Activated T-cell treated with anti-CD3 and anti-CD28 coated beads for 1 hour (primary cell): ENCODE measurements around the gene RASL10A.
"Not testable (repeated sequence)": the region's sequence is repeated elsewhere in the genome, so short reads cannot be mapped to it uniquely, and the experiment has no call there.

Experiments
- DNase-seq: peaks from one replicate; pipeline ENCODE4 v3.0.0-alpha.2; 2020; ENCODE audit warnings: low read depth

RASL10A gene, protein sequence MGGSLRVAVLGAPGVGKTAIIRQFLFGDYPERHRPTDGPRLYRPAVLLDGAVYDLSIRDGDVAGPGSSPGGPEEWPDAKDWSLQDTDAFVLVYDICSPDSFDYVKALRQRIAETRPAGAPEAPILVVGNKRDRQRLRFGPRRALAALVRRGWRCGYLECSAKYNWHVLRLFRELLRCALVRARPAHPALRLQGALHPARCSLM

DNA sequence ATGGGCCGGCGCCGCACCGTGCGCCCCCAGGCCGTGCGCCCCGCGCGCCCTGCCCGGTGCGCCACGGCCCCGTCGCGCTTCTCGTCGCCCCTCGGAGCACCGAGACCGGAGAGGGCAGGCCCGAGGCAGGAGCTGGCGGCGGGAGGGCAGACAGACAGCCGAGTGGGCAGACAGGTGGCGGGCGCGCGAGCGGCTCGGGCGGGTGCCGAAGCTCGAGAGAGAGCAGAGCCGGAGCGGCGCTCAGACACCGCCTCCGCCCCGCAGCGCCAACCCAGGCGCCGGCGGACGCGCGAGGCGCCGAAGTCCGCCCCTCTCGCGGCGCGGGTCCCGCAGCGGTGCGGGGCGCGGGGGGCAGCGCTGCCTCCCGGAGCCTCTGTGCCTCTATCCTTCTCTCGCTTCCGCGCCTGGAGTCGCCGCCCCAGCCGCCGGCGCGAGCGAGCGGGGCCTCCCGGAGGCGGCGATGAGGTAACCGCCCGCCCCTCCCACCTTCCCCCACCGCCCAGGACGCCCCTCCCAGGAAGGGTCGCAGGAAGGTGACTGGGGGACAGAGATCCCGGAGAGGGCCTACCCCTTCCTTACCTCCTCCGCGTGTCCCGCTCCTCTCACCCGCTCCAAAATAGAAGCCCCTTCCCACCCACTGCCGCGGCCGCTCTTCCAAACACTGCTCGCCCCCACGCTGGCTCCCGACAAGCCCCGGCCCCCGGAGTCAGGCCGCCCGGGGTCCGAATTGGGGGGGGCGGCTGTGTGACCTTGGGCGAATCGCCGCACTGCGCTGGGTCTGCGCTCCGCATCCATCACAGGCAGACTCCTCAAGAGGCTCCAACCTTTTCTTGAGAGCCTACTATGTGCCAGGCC, at the start of gene RASL10A:
RASL10A (minus strand) TSS at position 412 of the 855 bp plus-strand sequence. CDS start 451 bp downstream, outside the sequence.
- no peak for DNase-seq

DNA sequence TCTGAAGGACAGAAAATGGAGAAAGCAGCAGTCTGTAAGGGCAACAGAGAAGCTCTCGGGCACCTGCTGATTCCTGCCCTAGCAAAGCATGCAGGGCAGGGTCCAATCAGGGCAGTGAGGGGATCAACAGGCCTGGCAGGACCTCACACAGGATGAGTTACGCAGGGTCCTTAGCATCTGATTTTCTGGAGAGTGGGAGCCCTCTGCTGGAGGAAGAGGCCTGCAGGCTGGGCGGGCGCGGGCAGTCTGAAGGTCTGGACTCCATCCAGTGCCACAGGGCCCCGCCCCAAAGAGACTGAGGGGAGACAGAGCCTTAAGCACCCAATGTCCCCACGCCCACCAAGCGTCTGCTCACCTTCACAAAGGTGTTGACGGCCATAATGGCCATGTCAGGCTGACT, 44.0 kb upstream of the RASL10A start:
- no peak for DNase-seq

DNA sequence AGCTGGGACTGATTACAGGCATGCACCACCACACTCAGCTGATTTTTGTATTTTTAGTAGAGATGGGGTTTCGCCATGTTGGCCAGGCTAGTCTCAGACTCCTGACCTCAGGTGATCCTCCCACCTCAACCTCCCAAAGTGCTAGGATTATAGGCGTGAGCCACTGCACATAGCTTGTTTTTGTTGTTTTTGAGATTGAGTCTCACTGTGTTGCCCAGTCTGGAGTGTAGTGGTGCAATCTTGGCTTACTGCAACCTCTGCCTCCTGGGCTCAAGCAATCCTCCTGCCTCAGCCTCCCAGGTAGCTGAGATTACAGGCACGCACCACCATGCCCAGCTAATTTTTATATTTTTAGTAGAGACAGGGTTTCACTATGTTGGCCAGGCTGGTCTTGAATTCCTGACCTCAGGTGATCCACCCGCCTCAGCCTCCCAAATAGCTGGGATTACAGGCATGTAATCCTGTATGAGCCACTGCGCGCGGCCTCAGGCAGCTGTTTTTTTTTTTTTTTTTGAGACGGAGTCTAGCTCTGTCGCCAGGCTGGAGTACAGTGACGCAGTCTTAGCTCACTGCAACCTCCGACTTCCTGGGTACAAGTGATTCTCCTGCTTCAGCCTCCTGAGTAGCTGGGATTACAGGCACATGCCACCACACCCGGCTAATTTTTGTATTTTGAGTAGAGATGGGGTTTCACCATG, 41.8 kb upstream of the RASL10A start:
- DNase-seq, result not testable (repeated sequence)

DNA sequence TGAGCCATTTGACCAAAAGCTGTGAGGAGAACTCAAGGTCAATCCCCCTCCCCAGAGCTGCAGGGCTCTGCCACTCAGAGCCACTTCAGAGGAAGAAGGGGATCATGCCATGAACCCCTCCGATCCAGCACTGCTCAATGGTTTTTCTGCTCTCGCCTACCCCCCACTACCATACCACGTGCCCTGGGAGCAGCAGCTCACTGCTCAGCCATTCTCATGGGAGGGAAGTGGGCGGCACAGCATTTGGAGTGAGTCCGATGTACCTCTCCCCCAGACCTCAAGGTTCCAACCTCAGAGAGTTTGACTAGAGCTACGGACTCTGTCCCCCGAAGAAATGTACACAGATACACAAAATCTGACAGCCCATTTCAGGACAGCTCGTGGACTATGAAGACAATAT, 38.4 kb upstream of the RASL10A start:
- no peak for DNase-seq

DNA sequence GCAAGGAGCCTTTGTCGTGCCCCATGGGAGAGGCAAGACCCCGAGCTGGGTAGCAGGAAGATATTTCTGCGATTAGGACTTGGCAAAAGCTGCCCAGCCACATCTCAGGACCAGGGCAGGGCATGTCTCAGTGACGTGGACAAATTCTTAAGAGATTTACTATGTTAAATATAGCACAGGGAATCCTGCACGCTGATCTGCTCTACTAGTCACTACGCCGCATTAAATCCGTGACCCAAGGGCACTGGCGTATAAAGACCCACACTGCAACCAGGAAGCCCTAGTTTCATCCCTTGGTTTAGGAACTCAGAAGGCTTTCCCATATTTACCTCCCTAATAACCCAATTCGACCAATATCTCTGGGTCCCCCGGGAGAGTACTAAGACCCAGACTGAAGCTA, 37.8 kb upstream of the RASL10A start:
- no peak for DNase-seq

DNA sequence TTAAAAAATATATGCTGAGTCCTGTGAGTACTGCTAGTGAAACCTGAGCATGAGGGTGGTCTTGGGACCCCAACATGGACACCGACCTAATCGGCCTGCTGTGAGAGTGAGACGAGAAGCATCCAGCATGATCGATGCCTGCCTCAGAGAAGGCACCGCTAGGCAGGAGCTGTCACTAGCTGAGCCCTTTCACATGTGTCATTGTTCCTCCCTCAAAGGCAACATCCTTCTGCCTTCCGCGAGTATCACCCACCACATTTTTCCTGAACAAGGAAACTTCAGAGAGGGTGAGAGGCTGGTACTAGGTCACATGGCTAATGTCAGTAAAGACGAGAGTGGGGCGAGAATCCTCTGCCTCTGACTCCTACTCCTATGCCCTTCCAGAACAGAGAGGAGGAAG, 37.3 kb upstream of the RASL10A start:
- no peak for DNase-seq

DNA sequence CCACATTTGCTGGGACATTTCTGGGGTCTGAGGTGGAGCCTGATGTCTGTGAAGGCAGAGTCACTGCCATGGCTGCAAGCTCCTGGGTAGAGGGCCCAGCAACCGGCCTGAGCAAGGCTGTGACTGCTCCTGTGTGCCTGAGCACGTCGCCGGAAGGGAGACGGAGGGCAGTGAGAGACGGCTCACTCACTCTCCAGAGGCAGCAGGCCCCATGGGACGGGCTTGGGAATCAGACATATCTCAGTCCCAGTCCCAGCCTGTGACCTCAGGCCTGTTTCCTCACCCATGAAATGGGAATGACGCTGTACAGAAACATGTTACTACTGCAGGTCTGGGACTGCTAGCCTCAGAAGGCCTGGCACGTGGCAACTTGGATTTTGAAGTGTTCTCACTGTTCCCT, 36.4 kb upstream of the RASL10A start:
- no peak for DNase-seq

DNA sequence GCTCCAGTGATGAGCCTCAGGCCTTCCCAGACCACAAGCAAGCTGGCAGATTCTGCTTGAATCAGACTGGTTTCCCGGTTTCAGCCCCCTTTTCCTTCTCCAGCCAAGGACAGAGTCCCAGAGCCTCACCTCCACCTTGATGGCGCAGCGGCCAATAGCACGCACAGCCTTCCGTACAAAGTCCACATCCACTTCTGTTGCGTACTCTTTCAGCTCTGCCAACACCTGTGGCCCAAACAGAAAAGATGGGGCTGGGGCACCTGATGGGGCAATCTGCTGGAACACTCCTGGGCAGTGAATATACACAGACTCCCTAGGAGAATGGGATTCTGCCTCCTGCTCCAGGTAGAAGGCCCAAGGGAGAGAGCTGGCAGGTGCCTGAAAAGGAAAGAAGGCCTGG, 35.5 kb upstream of the RASL10A start:
- DNase-seq, result no peak

DNA sequence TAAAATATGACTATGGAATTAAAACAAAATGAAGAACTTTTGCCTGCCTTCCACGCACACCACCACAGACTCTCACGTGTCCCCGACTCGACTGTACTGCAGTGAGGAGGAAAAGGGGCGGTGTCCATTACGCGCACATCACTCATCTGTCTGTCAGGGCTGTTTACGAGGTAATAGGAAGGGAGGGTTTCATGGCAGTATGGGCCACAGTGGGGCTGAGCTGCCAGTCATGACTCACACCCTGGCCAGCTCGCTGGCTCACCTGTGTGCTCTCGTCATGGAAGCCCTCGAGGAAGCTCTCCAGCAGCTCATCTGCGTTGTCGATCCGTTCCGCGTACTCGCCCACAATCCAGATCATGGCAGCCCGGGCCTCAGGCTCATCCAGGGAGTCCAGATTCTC, 33.5 kb upstream of the RASL10A start:
- no peak for DNase-seq

DNA sequence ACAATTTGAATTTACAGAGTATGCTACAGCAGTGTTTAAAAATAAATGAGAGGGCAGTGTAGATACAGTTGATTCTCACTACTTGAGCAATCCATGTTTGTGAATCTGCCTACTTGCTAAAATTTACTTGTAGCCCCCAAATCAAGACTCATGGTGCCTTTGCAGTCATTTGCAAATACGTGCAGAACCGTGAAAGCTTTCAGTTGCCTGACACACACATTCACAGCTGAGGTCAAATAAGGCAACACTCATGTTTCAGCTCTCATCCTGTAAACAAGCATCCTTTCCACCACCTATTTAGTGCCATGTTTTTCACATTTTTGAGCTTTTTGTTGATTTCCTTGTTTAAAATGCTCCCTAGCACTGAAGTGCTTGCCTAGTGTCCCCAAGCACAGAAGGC, 32.5 kb upstream of the RASL10A start:
- no peak for DNase-seq

DNA sequence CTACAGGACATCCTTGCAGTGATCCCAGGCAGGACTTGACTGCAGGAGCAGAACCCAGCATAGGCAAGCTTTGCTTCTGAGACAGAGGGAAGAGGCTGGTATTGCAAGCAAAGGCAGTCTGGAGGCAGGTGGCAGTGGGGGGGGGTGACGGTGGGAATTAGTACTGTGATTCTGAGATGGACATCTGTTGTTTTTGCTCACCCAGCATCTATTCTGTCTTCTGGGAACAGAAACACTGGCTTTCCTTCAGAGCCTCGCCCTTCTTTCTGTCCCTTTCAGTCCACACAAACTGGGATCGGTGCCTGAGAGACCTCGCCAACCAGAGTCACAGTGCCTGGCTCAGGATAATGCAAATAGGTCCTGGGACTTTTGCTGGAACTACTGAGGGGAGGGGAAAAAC, 31.2 kb upstream of the RASL10A start:
- no peak for DNase-seq

DNA sequence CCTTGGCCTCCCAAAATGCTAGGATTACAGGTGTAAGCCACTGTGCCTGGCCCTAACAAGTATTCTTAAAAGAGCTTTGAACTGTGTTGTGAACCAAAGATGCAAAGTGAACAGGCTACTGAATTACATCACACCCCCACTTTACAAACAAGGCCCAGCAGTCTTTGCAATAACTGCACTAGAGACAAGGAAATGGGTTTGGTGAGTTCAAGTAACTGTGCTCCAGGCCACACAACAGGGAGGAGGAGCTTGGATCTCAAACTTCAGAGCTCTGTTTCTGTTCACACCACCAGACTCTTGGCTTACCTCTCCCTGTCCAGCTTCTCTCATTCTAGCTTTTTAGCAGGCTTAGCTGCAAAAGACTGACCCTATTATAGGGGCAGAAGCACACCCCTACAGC, 30.4 kb upstream of the RASL10A start:
- DNase-seq, result no peak

DNA sequence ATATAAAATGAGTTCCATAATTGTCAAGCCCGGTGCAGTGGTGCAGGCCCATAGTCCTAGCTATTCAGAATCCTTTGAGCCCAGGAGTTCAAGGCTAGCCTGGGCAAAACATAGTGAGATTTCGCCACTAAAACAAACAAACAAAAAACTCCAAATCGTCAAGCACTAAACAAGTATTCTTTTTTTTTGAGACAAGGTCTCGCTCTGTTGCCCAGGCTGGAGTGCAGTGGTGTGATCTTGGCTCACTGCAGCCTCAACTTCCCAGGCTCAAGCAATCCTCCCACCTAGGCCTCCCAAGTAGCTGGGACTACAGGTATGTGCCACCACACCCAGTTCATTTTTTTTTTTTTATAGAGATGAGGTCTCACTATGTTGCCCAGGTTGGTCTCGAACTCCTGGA, 29.4 kb upstream of the RASL10A start:
- DNase-seq, result not testable (repeated sequence)

DNA sequence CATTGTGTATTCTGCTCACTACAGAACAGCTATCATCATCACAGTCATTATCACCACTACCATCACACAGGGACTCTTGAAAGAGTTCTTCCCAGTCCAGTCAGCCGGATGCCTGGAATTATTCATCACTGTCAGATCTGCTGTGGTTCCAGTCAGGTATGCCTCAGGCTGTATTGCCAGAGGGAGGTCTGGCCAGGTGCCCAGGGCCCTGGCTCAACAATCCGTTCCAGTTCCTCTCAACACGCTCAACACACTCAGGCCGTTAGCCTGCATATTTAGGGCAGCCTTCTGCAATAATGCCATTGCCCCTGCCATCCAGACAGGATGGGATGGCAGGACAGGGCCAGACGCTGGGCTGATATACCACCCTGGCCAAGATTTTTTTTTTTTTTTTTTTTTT, 28.6 kb upstream of the RASL10A start:
- DNase-seq, result no peak

DNA sequence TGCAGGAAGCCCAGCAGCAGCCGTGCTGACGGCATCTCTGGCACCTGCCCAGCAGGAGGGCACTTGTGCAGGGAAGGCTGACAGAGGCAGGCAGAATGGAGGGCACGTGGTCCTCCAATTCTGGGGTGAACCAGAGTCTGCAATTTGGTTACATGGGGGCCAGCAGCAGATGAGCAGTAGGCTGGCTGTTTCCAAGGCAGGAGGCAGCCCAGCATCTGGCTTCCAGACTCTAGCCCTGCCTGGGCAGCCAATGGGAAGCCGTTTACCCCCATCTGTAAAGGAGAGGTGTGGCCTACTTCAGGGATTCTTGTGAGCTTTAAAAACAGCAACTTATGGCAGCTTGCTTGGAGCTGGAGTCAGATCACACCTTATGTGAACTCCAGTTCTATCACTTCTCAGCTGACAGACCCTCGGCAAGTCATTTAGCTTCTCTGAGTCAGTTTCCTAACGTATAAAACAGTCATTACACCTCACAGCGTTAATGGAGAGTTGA, 27.9 kb upstream of the RASL10A start:
- DNase-seq, result no peak

DNA sequence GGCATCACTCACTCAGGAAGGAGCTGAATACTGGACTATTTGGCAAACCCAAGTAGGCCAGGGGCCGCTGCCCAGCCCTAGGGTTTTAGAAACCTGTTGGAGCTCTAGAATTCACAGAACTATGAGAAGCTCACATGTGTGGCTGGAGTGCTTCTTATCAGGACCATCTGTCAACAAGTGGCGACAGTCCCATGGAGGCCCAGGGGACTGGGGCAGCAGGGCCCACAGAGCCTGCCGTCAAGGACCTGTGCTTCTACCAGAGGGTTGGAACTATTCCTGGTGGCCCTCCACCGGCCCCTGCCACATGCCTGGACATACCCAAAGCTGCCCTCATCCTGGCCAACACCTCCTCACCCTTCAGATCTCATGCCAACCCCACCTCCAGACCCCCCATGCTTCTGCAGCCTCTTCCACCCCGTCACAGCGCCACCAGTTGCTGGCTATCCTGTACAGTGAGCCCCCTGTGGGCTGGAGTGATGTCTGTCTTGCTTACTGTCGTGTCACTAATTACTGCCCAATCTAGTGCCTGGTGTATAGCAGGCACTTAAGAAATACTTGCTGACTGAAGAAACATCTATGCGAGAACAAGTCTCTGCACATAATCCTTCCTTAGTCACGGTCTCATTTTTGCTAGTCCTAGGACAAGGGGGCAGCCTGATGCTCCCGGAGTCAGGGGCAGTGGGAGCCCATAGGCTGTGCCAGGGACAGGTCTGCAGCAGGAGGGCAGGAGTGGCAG, 27.2 kb upstream of the RASL10A start:
- DNase-seq, result no peak

DNA sequence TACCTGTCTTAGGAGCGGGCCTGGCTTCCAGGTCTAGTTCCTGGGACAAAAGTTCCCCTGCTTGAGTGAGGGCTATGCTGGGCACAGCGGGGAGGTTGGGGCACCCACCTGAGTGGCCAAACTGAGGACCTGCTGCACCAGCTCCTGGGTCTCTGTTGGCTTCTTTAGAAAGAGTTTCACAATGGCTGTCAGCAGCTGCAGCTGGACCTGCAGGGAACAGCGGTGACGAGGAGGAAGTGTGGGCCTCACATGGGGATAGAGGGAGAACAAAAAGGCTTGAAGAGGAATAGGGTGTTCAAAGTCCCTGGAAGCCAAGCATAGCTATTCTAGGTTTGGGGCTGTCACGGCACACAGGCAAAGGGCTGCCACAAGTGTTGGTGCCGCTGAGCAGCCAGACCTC, 26.7 kb upstream of the RASL10A start:
- DNase-seq, result no peak

DNA sequence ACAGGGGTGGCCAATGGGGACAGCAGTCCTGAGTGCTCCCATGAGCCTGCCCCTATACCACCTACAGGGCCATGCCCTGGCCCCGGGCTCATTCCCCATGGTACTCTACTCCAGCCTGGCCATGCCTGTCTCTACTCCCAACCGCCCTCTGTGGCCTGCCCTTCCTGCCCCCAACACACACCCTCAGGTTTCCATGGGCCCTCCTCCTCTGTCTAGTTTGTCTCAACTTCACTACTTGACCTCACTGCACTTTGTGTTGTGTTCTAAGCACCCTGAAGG, 26.3 kb upstream of the RASL10A start:
- no peak for DNase-seq

DNA sequence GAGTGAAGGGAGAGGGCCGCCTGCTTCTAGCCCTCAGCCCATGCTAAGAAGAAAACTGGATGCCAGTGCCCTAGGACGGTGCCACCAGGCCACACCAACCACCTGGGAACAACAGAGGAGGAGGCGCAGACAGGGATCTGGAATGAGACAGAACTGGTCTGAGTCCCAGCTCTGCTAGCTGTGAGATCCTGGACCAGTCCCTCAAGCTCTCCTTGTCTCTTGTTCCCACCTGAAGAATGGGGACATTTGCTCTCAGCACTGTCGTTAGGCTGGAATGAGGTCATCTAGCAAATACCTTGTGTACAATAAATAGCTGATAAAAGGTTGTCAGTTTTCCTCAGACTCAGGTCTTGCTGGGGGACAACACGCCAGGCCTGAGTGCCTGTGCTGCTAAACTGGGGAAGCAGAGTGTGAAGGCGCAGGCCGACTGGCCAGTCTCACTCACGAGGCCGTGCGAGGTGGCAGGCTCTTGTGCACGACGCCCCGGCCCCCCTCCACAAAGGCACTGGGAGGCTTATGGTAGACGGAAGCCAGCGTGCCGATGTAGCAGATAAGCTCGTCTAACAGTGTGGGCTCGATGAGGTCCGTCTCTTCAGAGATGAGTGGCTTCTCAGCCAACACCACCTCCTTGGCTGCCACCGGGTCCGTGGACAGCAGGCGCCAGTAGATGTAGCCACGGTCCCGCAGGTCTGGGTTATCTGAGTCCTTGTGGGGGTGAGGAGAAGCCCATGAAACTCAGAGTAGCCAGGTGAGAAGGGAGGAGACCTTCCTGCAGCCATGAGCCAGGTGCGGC, 25.8 kb upstream of the RASL10A start:
- DNase-seq, result no peak

DNA sequence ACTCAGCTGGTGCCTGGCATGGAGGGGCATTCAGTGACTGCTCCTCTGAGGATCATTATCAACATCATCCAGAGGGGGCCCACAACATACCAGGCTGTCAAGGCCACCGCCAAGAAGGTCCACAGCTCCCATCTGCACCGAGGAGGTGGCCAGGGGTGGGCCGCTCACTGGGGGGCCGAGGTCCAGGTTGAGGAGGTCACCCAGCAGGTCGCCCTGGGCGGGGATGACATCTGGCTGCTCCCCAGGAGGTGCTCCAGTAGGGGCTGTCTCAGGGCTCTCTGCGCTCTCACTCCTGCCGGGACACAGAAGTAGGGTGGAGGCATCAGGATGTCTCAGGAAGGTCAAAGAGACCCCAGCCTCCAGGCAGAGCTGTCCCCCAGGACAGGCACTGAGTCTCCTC, 25.1 kb upstream of the RASL10A start:
- DNase-seq, result no peak

DNA sequence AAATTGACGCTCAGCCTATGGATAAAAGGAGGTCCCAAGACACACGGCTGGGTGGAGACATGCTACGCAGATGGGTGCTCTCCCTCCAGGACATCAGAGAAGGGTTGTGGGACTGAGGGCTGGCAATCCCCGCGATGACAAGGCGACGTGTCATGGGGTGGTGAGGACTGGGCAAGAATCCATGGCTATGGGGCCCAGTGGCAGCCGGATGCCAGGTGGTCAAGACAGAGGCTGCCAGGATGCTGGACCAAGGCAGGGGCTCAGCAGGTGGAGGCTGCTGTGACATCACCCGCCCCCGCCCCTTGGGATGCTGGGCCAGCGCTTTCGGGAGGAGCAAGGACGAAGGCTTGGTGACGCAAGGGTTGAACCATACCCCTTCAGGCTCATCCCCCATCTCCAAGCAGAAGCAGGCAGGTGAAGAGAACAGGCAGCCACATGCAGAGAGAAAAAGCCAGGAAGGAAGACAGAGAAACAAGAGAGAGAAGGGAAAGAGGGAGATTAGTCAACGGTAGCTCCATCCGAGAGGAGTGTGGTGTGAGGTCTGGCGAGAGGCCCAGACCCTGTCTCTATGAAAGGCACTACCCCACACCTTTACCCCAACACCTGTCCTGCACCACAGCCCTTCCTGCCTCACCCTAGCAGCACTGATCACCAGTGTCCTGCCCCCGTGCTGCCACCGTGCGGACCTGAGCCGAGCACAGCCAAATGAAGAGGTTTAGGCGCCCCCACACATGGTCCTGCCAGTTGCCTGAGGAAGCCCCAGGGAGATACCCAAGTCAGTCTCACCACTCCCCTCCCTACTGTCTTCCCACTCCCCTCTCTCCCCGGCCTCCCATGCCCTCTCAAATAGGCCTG, 24.1 kb upstream of the RASL10A start:
- no peak for DNase-seq
